Ovary (tissue), 3 donors: Measurements from ENCODE around the gene COX15.

Source experiments
- POLR2A ChIP-seq: fragments of 450-650 bp; IDR thresholded peaks from one replicate; pipeline ENCODE4 v1.6.1; 2017; ENCODE audit warnings: antibody characterized with exemption, mild to moderate bottlenecking, moderate library complexity
- TF ChIP-seq, protein P1 (sequence below), 3 donors: fragments of 450-650 bp in 2 of 3; fragments of 200-600 bp in 1 of 3; IDR thresholded peaks; one replicate each; pipeline versions ENCODE4 v1.5.1 to v1.8.0; 2016 to 2022; ENCODE audit warnings: antibody characterized with exemption in 3 of 3, mild to moderate bottlenecking in 1 of 3
- donor health status: DM: no; HTN: no; CAD: no.

DNA sequence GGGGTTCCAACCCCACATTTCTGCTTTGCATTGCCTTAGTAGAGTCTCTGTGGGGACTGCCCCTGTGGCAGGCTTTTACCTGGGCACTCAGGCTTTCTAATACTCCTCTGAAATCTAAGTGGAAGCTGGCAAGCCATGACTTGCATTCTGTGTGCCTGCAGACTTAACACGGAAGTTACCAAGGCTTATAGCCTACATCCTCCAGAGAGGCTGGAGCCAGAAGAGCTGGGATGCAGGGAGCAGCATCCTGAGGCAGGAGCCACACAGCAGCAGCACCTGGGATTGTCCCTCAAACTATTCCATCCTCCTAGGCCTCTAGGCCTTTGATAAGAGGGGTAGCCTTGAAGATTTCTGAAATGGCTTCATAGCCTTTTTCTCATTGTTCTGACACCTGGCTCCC lies 28.4 kb upstream of the COX15 start:
- TF ChIP-seq POLR2A, result no peak
- TF ChIP-seq, protein P1, sequence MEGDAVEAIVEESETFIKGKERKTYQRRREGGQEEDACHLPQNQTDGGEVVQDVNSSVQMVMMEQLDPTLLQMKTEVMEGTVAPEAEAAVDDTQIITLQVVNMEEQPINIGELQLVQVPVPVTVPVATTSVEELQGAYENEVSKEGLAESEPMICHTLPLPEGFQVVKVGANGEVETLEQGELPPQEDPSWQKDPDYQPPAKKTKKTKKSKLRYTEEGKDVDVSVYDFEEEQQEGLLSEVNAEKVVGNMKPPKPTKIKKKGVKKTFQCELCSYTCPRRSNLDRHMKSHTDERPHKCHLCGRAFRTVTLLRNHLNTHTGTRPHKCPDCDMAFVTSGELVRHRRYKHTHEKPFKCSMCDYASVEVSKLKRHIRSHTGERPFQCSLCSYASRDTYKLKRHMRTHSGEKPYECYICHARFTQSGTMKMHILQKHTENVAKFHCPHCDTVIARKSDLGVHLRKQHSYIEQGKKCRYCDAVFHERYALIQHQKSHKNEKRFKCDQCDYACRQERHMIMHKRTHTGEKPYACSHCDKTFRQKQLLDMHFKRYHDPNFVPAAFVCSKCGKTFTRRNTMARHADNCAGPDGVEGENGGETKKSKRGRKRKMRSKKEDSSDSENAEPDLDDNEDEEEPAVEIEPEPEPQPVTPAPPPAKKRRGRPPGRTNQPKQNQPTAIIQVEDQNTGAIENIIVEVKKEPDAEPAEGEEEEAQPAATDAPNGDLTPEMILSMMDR (IDR thresholded peaks at IDR 0.05), result no peak
